A549 (cell line): ENCODE data around the gene LCA5. TPM values are rescaled to one million over a fixed set of nuclear protein-coding genes. Genes with fewer than 3 reads are reported as not detected.

ENCODE experiments used
- ATAC-seq, 2 experiments: fragments of 200-7000 bp in 1 of 2; fragments of >200 bp in 1 of 2; cut with Nextera tagmentation in 1 of 2; cut with Tn5 transposase in 1 of 2; 3 replicates each; pipeline versions ENCODE4 v1.8.0 to v1.9.1; 2018 to 2020; ENCODE audit warnings: mild to moderate bottlenecking in 1 of 2, moderate library complexity in 1 of 2
- CTCF ChIA-PET: fragments of 300-600 bp; sonication (Branson Sonifier 250); formaldehyde crosslinking; extraction: SDS; loops from one replicate; lab custom pipeline; 2021; ENCODE audit warnings: antibody characterized with exemption, inconsistent platforms; lab: Yijun Ruan, JAX
- POLR2A ChIA-PET: fragments of 350-600 bp; formaldehyde crosslinking; extraction: SDS; loops from one replicate; lab custom pipeline; 2021; ENCODE audit warnings: antibody characterized with exemption, inconsistent platforms; lab: Yijun Ruan, JAX
- DNase-seq, 2 experiments: peaks; one replicate each; pipeline versions ENCODE4 v3.0.0 to v3.0.0-alpha.2; 2011 to 2016; ENCODE audit warnings: low read depth in 1 of 2, low spot score in 1 of 2
- FAIRE-seq: peaks from 2 replicates; lab custom pipeline; 2011; peaks lifted over from hg19 to GRCh38; lab: Jason Lieb, UNC
- H3K27ac ChIP-seq, 2 experiments: fragments of >200 bp; sonication (Bioruptor Twin); formaldehyde crosslinking; 3 replicates each; pipeline ENCODE4 v1.5.1; 2016 to 2017
- H3K4me1 ChIP-seq: fragments of >200 bp; sonication (Bioruptor Twin); formaldehyde crosslinking; 3 replicates; pipeline ENCODE4 v1.6.1; 2016
- H3K4me2 ChIP-seq: fragments of >200 bp; sonication (Bioruptor Twin); formaldehyde crosslinking; 3 replicates; pipeline ENCODE4 v1.6.1; 2016
- H3K4me3 ChIP-seq: fragments of >200 bp; sonication (Bioruptor Twin); formaldehyde crosslinking; 3 replicates; pipeline ENCODE4 v1.5.1; 2016
- H3K9me3 ChIP-seq: fragments of >200 bp; sonication (Bioruptor Twin); formaldehyde crosslinking; 3 replicates; pipeline ENCODE4 v1.6.1; 2016
- ATOH8 ChIP-seq: fragments of 250-450 bp; sonication (Bioruptor Pico); IDR thresholded peaks from 2 replicates; pipeline ENCODE4 v1.5.0; 2020; ENCODE audit warnings: low read depth, mild to moderate bottlenecking, moderate library complexity
- BCL3 ChIP-seq: fragments of >200 bp; sonication (Bioruptor Twin); formaldehyde crosslinking; IDR thresholded peaks from 3 replicates; pipeline ENCODE4 v1.6.1; 2016
- CBX8 ChIP-seq: fragments of 200-600 bp; sonication (generic); IDR thresholded peaks from 2 replicates; pipeline ENCODE4 v1.6.1; 2016
- CEBPB ChIP-seq, 2 experiments: fragments of >200 bp in 1 of 2; sonication (Bioruptor Twin) in 1 of 2; formaldehyde crosslinking in 1 of 2; IDR thresholded peaks; 2 replicates each; pipeline ENCODE4 v1.6.1; 2012 to 2016
- ELK1 ChIP-seq: fragments of 150-350 bp; IDR thresholded peaks from 2 replicates; pipeline ENCODE4 v1.6.1; 2014; ENCODE audit warnings: low read depth, mild to moderate bottlenecking, low read length
- EP300 ChIP-seq, 2 experiments: fragments of >200 bp; sonication (Bioruptor Twin); formaldehyde crosslinking; IDR thresholded peaks; 2 replicates in 1 of 2; 3 replicates in 1 of 2; pipeline ENCODE4 v1.6.1; 2016 to 2017
- ESRRA ChIP-seq: fragments of 150-350 bp; IDR thresholded peaks from 2 replicates; pipeline ENCODE4 v1.6.1; 2014; ENCODE audit warnings: mild to moderate bottlenecking, low read length, borderline replicate concordance
- FOXS1 ChIP-seq: fragments of 250-450 bp; sonication (Bioruptor Pico); IDR thresholded peaks from 2 replicates; pipeline ENCODE4 v1.5.0; 2020; ENCODE audit warnings: mild to moderate bottlenecking, moderate library complexity
- HMGXB4 ChIP-seq: fragments of 250-450 bp; sonication (Bioruptor Pico); IDR thresholded peaks from 2 replicates; pipeline ENCODE4 v1.5.0; 2021; ENCODE audit warnings: mild to moderate bottlenecking, moderate library complexity, borderline replicate concordance
- HOXB13 ChIP-seq: fragments of 250-450 bp; sonication (Bioruptor Pico); IDR thresholded peaks from 2 replicates; pipeline ENCODE4 v1.5.0; 2020; ENCODE audit warnings: low read depth, mild to moderate bottlenecking, moderate library complexity
- JUNB ChIP-seq: fragments of >200 bp; sonication (Bioruptor Twin); formaldehyde crosslinking; IDR thresholded peaks from 2 replicates; pipeline ENCODE4 v1.6.1; 2016
- MAFK ChIP-seq: fragments of 450-650 bp; IDR thresholded peaks from 2 replicates; pipeline ENCODE4 v1.6.1; 2014; ENCODE audit not compliant: partially characterized antibody
- NPAS2 ChIP-seq: fragments of 250-450 bp; sonication (Bioruptor Pico); IDR thresholded peaks from 2 replicates; pipeline ENCODE4 v1.8.0; 2022; ENCODE audit warnings: mild to moderate bottlenecking, moderate library complexity, borderline replicate concordance
- PHF8 ChIP-seq: fragments of 200-600 bp; sonication (generic); IDR thresholded peaks from 2 replicates; pipeline ENCODE4 v1.6.1; 2016; ENCODE audit warnings: low read depth, mild to moderate bottlenecking, antibody characterized with exemption, moderate library complexity, borderline replicate concordance
- REST ChIP-seq: fragments of 200-600 bp; sonication (generic); IDR thresholded peaks from 2 replicates; pipeline ENCODE4 v1.6.1; 2016; ENCODE audit warnings: antibody characterized with exemption, mild to moderate bottlenecking, moderate library complexity
- TP53 ChIP-seq: fragments of 250-450 bp; sonication (Bioruptor Pico); IDR thresholded peaks from 2 replicates; pipeline ENCODE4 v1.5.0; 2021; ENCODE audit warnings: mild to moderate bottlenecking, moderate library complexity
- WGBS: methylation state at CpG from one replicate; pipeline ENCODE4 v1.1.6; 2017; ENCODE audit errors: missing lambda C conversion rate; 5-methylcytosine and 5-hydroxymethylcytosine counted together
- polyA plus RNA-seq, 4 experiments: library from polyadenylated mRNA; depleted of rRNA in 3 of 4; stranded (reverse); fragments of >200 nt; fragmentation: RNase III in 1 of 4; extraction: RNeasy Plus Mini Kit Qiagen cat#74134 plus additional on column Dnase treatment in 1 of 4; gene quantifications; 2 replicates in 3 of 4; 3 replicates in 1 of 4; pipeline ENCODE4 v1.2.3, GENCODE V29; 2011 to 2017

The LCA5 gene
- polyA plus RNA-seq, 2 of the 4 experiments (the other 2 are of a cell fraction): 1.2 to 3.0 TPM

- FAIRE-seq (no peak), ATAC-seq (no peak), DNase-seq (no peak)
- Histone ChIP-seq H3K4me2 (peak overlapping the region; percentile 79), H3K9me3 (no peaks in the 10 kb centered on the region), H3K4me3 (peak overlapping the region; percentile 61), H3K4me1 (peaks cover 13% of the 10 kb centered on the region; the same call in 2 of the 3 replicates), H3K27ac (peak overlapping the region; percentile 78 to 84)
- CTCF ChIA-PET: no interaction called here
- TF ChIP-seq BCL3 (no peak), REST (no peak), HOXB13 (CRISPR knock-in tag) (no peak), CBX8 (no peak), ATOH8 (CRISPR knock-in tag) (no peak), ESRRA (no peak), JUNB (no peak), MAFK (no peak), FOXS1 (CRISPR knock-in tag) (no peak), ELK1 (no peak), CEBPB (IDR thresholded peaks at IDR 0.05) (no peak), NPAS2 (CRISPR knock-in tag) (no peak), PHF8 (no peak), TP53 (CRISPR knock-in tag) (no peak), HMGXB4 (CRISPR knock-in tag) (no peak), EP300 (IDR thresholded peaks at IDR 0.05) (no peak)
- POLR2A ChIA-PET: no interaction called here
- WGBS: 66% methylated on average over 14 of the region's 14 CpGs
These were observed 1.1 kb upstream of the LCA5 start for GRCh38 chr6:79538106-79538971.
